Adrenal gland (tissue), 5 donors: ENCODE measurements around the gene FXYD7.

Source experiments
- POLR2A ChIP-seq, 2 donors: fragments of 450-650 bp; IDR thresholded peaks; one replicate each; pipeline ENCODE4 v1.6.1; 2017; ENCODE audit warnings: antibody characterized with exemption in 2 of 2, mild to moderate bottlenecking in 2 of 2, moderate library complexity in 1 of 2
- TF ChIP-seq, protein P1 (sequence below), 6 experiments: fragments of 450-650 bp in 4 of 6; fragments of 200-600 bp in 2 of 6; sonication (generic) in 1 of 6; IDR thresholded peaks; 1 replicate in 5 of 6; 2 replicates in 1 of 6; pipeline versions ENCODE4 v1.5.1 to v1.8.0; 2016 to 2021; ENCODE audit warnings: antibody characterized with exemption in 6 of 6, mild to moderate bottlenecking in 2 of 6, moderate library complexity in 1 of 6
- donor health status: DM: no; HTN: no; CAD: no.

DNA sequence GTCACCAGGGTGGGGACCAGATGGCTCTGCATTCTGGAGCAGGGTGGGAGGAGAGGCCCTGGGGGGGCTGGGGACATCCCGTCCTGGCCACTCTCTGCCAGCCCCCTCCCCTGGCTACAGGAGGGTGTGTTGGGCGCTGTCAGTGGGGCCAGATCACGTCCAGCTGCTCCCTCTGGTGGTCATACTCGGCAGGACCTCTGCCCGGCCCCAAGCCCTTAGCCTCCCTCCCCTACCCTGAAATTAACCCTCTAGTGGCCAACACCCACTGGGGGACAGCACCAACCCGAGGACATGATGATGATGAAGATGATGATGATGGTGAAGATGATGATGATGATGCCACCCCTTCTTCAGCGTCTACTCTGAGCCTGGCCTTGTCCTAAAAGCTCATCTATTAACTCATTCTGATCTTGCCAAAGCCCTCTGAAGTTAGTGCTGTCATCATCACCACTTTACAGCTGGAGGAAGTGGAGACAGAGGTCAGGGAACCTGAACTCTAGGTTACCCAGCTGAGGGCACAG, 7.6 kb upstream of the FXYD7 start:
- TF ChIP-seq, protein P1, sequence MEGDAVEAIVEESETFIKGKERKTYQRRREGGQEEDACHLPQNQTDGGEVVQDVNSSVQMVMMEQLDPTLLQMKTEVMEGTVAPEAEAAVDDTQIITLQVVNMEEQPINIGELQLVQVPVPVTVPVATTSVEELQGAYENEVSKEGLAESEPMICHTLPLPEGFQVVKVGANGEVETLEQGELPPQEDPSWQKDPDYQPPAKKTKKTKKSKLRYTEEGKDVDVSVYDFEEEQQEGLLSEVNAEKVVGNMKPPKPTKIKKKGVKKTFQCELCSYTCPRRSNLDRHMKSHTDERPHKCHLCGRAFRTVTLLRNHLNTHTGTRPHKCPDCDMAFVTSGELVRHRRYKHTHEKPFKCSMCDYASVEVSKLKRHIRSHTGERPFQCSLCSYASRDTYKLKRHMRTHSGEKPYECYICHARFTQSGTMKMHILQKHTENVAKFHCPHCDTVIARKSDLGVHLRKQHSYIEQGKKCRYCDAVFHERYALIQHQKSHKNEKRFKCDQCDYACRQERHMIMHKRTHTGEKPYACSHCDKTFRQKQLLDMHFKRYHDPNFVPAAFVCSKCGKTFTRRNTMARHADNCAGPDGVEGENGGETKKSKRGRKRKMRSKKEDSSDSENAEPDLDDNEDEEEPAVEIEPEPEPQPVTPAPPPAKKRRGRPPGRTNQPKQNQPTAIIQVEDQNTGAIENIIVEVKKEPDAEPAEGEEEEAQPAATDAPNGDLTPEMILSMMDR (IDR thresholded peaks at IDR 0.05), result peak; percentile 78 to 91 (median 82)
- TF ChIP-seq POLR2A (IDR thresholded peaks at IDR 0.05), result no peak
